K562 (cell line): ENCODE measurements around the gene RINT1. TPM values are rescaled to one million over a fixed set of nuclear protein-coding genes. Genes with fewer than 3 reads are reported as not detected.

Experiments
- ELF1 ChIP-seq: fragments of 200-800 bp; sonication (Bioruptor generic); IDR thresholded peaks from 2 replicates; pipeline ENCODE4 v1.6.1; 2016; ENCODE audit warnings: missing genetic modification characterization, missing compliant biosample characterization
- MAFF ChIP-seq: IDR thresholded peaks from 2 replicates; pipeline ENCODE4 v1.6.1; 2012; ENCODE audit warnings: low read length, improper control_type of control experiment
- MGA ChIP-seq: fragments of 450-650 bp; IDR thresholded peaks from 2 replicates; pipeline ENCODE4 v1.6.1; 2016; ENCODE audit warnings: mild to moderate bottlenecking, moderate library complexity
- TARDBP ChIP-seq: fragments of 450-650 bp; IDR thresholded peaks from 2 replicates; pipeline ENCODE4 v1.6.1; 2016
- THRA ChIP-seq: fragments of 450-650 bp; IDR thresholded peaks from 2 replicates; pipeline ENCODE4 v1.6.1; 2017; ENCODE audit warnings: mild to moderate bottlenecking, moderate library complexity
- UBTF ChIP-seq, 2 experiments: IDR thresholded peaks; 2 replicates each; pipeline ENCODE4 v1.6.1; 2012; ENCODE audit warnings: improper control_type of control experiment in 2 of 2, low read depth in 2 of 2, low read length in 2 of 2, borderline replicate concordance in 1 of 2
- ZBTB26 ChIP-seq: fragments of 450-650 bp; formaldehyde crosslinking; IDR thresholded peaks from 2 replicates; pipeline ENCODE4 v1.4.0; 2022; ENCODE audit warnings: missing genetic modification characterization
- ZFP1 ChIP-seq: fragments of 450-650 bp; formaldehyde crosslinking; IDR thresholded peaks from 2 replicates; pipeline ENCODE4 v1.4.0; 2020; ENCODE audit warnings: mild to moderate bottlenecking, mixed read lengths
- ZNF165 ChIP-seq: fragments of 250-450 bp; sonication (Bioruptor Pico); IDR thresholded peaks from 2 replicates; pipeline ENCODE4 v1.4.0; 2020; ENCODE audit warnings: borderline replicate concordance
- polyA plus RNA-seq, 8 experiments: library from polyadenylated mRNA; depleted of rRNA in 4 of 8; stranded (reverse) in 5 of 8; unstranded in 3 of 8; fragments of >200 nt; fragmentation: Nextera tagmentation in 2 of 8; fragmentation: Illumina TruSeq in 1 of 8; extraction: Ambion mirVana in 2 of 8; extraction: Trizol in 1 of 8; gene quantifications; 2 replicates each; pipeline versions ENCODE4 v1.2.1 to v1.2.3, GENCODE V29; 2011 to 2014; ENCODE audit warnings: inconsistent platforms in 1 of 8, missing spikeins in 1 of 8
- total RNA-seq, 7 experiments: library from RNA; depleted of rRNA in 6 of 7; stranded (reverse); fragments of >200 nt in 6 of 7; fragmentation: Illumina TruSeq in 2 of 7; extraction: Trizol in 2 of 7; gene quantifications; 2 replicates each; pipeline versions ENCODE4 v1.2.1 to v1.2.3, GENCODE V29; 2011 to 2021; ENCODE audit warnings: low replicate concordance in 1 of 7

RINT1 gene
- total and polyA plus RNA-seq, 9 of the 15 experiments (the other 6 are each of a cell fraction or from before 2014, with no cell fraction given) = 21.3 to 74.3 (median 27.4) TPM

DNA sequence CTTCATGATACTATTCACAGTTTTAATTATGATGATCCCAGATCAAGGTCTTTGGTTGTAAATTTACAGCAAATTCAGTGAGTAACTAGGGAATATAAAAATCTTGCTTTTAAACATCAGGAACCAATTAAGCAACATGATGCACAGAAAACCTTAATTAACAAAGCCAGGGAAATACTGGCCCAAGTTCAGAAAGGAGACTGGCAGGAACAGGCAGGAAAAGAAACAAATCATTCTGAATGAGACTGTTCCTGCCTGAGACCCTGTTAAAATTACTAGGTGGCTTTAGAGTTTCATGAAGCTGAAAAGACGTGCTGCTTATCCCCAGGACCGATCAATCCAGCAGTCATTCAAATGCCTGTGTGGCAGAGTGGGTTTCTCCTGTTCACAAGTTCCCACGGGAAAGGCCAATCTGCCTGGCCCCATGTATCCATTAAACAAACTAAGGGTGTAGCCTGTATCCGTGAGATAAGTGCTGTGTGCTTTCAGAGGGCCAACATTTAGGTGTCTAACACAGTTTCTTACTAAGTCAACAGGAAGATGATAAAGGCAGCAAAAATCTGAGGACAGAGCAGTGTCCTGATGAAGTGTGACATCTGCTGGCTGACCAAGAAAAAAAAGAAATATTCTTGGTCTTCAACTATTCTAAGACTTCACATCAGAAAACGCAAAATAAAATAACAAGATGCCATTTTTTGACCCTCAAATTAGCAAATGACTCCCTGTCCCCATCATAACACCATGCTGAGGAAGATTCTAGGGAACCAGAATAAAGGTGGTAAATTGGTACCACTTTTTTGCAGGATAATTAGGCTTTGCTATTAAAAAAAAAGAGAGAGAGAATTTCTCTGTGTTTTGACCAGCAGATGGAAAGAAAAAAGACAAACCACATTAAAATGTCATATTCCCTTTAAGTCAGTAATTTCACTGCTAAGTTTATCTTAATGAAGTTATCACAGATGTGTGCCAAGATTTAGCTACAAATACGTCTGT, 44.1 kb upstream of the RINT1 start (continued):
- TF ChIP-seq MGA (no peak), ZFP1 (CRISPR knock-in tag) (no peak), ZBTB26 (CRISPR knock-in tag) (no peak), UBTF (IDR thresholded peaks at IDR 0.05; ENCODE audit: borderline replicate concordance in 1 of 2, low read depth in 2 of 2, low read length in 2 of 2) (no peak), ZNF165 (CRISPR knock-in tag) (no peak), MAFF (no peak), TARDBP (0 out of 2 replicates have a peak, but pooled peaks have one; percentile 24), ELF1 (tag) (no peak), THRA (no peak)
